ENCODE measurements around the gene PRXL2A.

GRCh38 chr10:80485076-80485945, 77.0 kb downstream of the PRXL2A start:
- no peak for TF ChIP-seq POLR2A (IDR thresholded peaks at IDR 0.05; ENCODE audit: extremely low read depth, insufficient read length)
- TF ChIP-seq, protein P1, sequence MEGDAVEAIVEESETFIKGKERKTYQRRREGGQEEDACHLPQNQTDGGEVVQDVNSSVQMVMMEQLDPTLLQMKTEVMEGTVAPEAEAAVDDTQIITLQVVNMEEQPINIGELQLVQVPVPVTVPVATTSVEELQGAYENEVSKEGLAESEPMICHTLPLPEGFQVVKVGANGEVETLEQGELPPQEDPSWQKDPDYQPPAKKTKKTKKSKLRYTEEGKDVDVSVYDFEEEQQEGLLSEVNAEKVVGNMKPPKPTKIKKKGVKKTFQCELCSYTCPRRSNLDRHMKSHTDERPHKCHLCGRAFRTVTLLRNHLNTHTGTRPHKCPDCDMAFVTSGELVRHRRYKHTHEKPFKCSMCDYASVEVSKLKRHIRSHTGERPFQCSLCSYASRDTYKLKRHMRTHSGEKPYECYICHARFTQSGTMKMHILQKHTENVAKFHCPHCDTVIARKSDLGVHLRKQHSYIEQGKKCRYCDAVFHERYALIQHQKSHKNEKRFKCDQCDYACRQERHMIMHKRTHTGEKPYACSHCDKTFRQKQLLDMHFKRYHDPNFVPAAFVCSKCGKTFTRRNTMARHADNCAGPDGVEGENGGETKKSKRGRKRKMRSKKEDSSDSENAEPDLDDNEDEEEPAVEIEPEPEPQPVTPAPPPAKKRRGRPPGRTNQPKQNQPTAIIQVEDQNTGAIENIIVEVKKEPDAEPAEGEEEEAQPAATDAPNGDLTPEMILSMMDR (IDR thresholded peaks at IDR 0.05; ENCODE audit: low read depth, low read length): no peak
- no peak for TF ChIP-seq MYC (IDR thresholded peaks at IDR 0.05; ENCODE audit: low read depth, low read length)
- no peak for TF ChIP-seq MAX (IDR thresholded peaks at IDR 0.05; ENCODE audit: low read depth, low read length)
